Progenitor cell of endocrine pancreas (in vitro differentiated cells): ENCODE data around the gene TTC23L. TPM values are rescaled to one million over a fixed set of nuclear protein-coding genes. Genes with fewer than 3 reads are reported as not detected.

Experiments
- DNase-seq: peaks from one replicate; pipeline ENCODE4 v3.0.0; 2021; ENCODE audit warnings: low spot score; ENCODE audit not compliant: unreplicated experiment
- H3K27ac Mint-ChIP-seq: 2 replicates; pipeline ENCODE4 v1.8.0; 2021; ENCODE audit warnings: mild to moderate bottlenecking, moderate library complexity, mixed read lengths
- H3K27me3 Mint-ChIP-seq: 2 replicates; pipeline ENCODE4 v1.8.0; 2021; ENCODE audit warnings: mixed read lengths
- H3K36me3 Mint-ChIP-seq: 2 replicates; pipeline ENCODE4 v1.8.0; 2022; ENCODE audit warnings: mixed read lengths; ENCODE audit not compliant: insufficient read depth
- H3K4me1 Mint-ChIP-seq: 2 replicates; pipeline ENCODE4 v1.8.0; 2021; ENCODE audit warnings: low read depth, mixed read lengths
- H3K4me3 Mint-ChIP-seq: 2 replicates; pipeline ENCODE4 v1.8.0; 2021; ENCODE audit warnings: low read depth, mild to moderate bottlenecking, moderate library complexity, mixed read lengths
- H3K9me3 Mint-ChIP-seq: 2 replicates; pipeline ENCODE4 v1.8.0; 2021; ENCODE audit warnings: low read depth, mixed read lengths
- total RNA-seq: library from RNA; stranded (reverse); gene quantifications from 2 replicates; pipeline ENCODE4 v1.2.1, GENCODE V29; 2021
- TF ChIP-seq, protein P1 (sequence below): fragments of 200-600 bp; sonication (generic); IDR thresholded peaks from one replicate; pipeline ENCODE4 v1.5.0; 2021; ENCODE audit warnings: antibody characterized with exemption, mild to moderate bottlenecking; ENCODE audit not compliant: unreplicated experiment

TTC23L gene
- total RNA-seq, 1 donor from 2014 or later = 2.8 TPM

DNA sequence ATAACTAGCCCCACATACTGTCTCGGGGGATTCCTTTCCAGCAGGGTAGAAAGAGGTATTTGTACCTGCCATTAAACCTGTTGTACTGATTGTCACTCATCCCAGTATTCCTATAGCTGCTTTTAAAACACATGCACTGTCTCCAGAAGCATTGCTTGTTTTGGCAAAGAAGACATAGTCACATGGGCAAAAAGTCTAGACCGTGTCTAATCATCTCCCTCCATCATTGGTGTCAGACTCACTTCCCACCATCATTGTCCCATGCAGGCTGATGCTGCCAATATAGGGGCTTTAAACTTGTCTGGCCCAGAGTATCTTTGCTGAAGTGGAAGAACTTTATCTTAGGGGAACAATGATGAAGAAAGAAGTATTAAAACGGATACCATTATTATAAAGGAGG is 103.0 kb downstream of the TTC23L start:
- Mint-ChIP-seq H3K36me3 (peaks cover 25% of the 10 kb centered on the region), H3K9me3 (no peaks in the 10 kb centered on the region), H3K4me1 (no peaks in the 10 kb centered on the region), H3K27me3 (no peaks in the 10 kb centered on the region), H3K27ac (no peak overlapping the region), H3K4me3 (no peak overlapping the region)
- TF ChIP-seq, protein P1, sequence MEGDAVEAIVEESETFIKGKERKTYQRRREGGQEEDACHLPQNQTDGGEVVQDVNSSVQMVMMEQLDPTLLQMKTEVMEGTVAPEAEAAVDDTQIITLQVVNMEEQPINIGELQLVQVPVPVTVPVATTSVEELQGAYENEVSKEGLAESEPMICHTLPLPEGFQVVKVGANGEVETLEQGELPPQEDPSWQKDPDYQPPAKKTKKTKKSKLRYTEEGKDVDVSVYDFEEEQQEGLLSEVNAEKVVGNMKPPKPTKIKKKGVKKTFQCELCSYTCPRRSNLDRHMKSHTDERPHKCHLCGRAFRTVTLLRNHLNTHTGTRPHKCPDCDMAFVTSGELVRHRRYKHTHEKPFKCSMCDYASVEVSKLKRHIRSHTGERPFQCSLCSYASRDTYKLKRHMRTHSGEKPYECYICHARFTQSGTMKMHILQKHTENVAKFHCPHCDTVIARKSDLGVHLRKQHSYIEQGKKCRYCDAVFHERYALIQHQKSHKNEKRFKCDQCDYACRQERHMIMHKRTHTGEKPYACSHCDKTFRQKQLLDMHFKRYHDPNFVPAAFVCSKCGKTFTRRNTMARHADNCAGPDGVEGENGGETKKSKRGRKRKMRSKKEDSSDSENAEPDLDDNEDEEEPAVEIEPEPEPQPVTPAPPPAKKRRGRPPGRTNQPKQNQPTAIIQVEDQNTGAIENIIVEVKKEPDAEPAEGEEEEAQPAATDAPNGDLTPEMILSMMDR = no peak
- DNase-seq = no peak

DNA sequence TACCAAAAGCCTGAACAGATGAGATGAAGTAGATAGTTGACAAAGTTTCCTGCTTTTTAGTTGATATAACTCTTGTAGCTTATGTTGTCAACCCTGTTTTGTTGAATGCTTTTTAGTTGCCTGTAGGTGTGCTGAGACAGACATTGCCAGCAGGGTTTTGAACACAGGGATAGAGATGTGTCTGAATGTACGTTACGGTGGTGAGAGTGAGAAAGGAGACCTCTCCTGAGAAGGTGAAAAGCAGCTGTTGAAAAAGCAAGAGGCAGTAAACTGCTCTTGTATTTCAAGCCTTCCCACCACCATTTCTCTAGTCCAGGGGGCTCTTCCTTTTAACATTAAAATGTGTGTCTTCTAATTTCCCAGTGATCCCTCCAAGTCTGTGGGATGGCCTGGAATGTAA is 105.1 kb downstream of the TTC23L start:
- Mint-ChIP-seq H3K36me3 (peaks cover 21% of the 10 kb centered on the region), H3K4me1 (no peaks in the 10 kb centered on the region), H3K27ac (no peak overlapping the region), H3K9me3 (no peaks in the 10 kb centered on the region), H3K4me3 (no peak overlapping the region), H3K27me3 (no peaks in the 10 kb centered on the region)
- TF ChIP-seq, protein P1 = no peak
- no peak for DNase-seq

DNA sequence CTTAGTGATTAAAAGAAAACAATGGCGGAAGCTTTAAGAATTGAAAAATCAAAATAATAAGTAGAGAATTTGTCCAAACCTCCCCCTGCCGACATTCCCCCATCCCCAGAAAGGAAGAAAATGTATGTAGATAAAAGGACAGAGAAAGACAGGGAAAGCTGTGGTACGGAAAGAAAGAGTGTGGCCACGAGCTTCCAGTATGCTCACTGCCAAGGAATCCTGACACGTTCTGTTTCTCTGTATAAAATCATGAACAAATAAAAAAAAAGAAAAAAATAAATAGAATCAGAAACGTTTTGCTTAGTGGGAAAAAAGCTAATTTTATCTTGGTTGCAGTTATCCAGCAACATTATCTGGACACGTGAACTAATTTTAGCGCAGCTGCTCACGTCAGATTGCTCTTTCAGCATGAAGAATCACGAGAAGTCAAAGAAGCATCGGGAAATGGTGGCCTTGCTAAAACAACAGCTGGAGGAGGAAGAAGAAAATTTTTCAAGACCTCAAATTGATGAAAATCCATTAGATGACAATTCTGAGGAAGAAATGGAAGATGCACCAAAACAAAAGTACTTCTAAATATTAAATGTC is 105.6 kb downstream of the TTC23L start:
- peaks cover 23% of the 10 kb centered on the region for H3K36me3 Mint-ChIP-seq
- no peak overlapping the region for H3K27ac Mint-ChIP-seq
- TF ChIP-seq, protein P1 = no peak
- H3K9me3 Mint-ChIP-seq = no peaks in the 10 kb centered on the region
- no peaks in the 10 kb centered on the region for H3K27me3 Mint-ChIP-seq
- H3K4me1 Mint-ChIP-seq = no peaks in the 10 kb centered on the region
- DNase-seq = no peak
- H3K4me3 Mint-ChIP-seq = no peak overlapping the region

Other genes starting within 250 kb of the TTC23L start
- gene RAI14, start 182.8 kb upstream of the TTC23L start, total RNA-seq = 116 and 121 TPM in 2 replicates
- gene RAD1, start 76.3 kb downstream of the TTC23L start, total RNA-seq = 32.4 and 33.7 TPM in 2 replicates
- gene BRIX1, start 76.5 kb downstream of the TTC23L start, total RNA-seq = 30.6 and 31.4 TPM in 2 replicates
- 48.1 and 50.3 TPM in 2 replicates for gene DNAJC21, start 90.4 kb downstream of the TTC23L start, total RNA-seq
- not detected in 2 replicates for gene AGXT2, start 208.8 kb downstream of the TTC23L start, total RNA-seq